ENCODE data around the gene SERTAD3. TPM values are rescaled to one million over a fixed set of nuclear protein-coding genes. Genes with fewer than 3 reads are reported as not detected.

The SERTAD3 gene
- total RNA-seq, 1 donor from 2014 or later = 26.5 TPM

- Mint-ChIP-seq H3K4me3 (ENCODE audit: low read depth) (no peak overlapping the region), H3K36me3 (ENCODE audit: insufficient read depth) (no peaks in the 10 kb centered on the region), H3K27ac (no peak overlapping the region), H3K27me3 (peaks cover 5% of the 10 kb centered on the region), H3K9me3 (ENCODE audit: low read depth) (no peaks in the 10 kb centered on the region), H3K4me1 (ENCODE audit: low read depth) (peaks cover 6% of the 10 kb centered on the region)
- TF ChIP-seq CTCF (IDR thresholded peaks at IDR 0.05; ENCODE audit: unreplicated experiment) = no peak
- DNase-seq (ENCODE audit: low spot score, unreplicated experiment) = no peak
Measured at GRCh38 chr19:40418040-40418439, 26.1 kb downstream of the SERTAD3 start.

DNA sequence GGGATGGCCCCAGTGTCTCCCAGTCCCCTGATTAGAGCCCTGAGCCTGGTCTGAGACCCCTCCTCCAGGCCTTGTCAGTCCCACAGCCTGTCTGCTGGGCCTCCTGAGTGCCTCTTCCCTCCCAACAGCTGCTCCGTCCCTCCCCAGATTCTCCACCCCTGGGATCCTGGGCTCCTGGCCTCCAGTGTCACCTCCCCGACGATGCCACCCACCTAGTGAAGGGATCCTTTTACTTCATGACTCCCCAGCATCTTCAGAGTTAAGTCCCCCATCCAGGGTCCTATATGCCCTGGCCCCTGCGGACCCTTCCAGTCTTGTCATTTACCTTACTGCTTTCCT, 26.5 kb downstream of the SERTAD3 start:
- no peak for TF ChIP-seq CTCF (IDR thresholded peaks at IDR 0.05; ENCODE audit: unreplicated experiment)
- H3K36me3 Mint-ChIP-seq (ENCODE audit: insufficient read depth) = no peaks in the 10 kb centered on the region
- peaks cover 6% of the 10 kb centered on the region for H3K4me1 Mint-ChIP-seq (ENCODE audit: low read depth)
- no peak overlapping the region for H3K27ac Mint-ChIP-seq
- H3K9me3 Mint-ChIP-seq (ENCODE audit: low read depth) = no peaks in the 10 kb centered on the region
- no peak overlapping the region for H3K4me3 Mint-ChIP-seq (ENCODE audit: low read depth)
- H3K27me3 Mint-ChIP-seq = peaks cover 5% of the 10 kb centered on the region
- DNase-seq (ENCODE audit: low spot score, unreplicated experiment) = no peak

DNA sequence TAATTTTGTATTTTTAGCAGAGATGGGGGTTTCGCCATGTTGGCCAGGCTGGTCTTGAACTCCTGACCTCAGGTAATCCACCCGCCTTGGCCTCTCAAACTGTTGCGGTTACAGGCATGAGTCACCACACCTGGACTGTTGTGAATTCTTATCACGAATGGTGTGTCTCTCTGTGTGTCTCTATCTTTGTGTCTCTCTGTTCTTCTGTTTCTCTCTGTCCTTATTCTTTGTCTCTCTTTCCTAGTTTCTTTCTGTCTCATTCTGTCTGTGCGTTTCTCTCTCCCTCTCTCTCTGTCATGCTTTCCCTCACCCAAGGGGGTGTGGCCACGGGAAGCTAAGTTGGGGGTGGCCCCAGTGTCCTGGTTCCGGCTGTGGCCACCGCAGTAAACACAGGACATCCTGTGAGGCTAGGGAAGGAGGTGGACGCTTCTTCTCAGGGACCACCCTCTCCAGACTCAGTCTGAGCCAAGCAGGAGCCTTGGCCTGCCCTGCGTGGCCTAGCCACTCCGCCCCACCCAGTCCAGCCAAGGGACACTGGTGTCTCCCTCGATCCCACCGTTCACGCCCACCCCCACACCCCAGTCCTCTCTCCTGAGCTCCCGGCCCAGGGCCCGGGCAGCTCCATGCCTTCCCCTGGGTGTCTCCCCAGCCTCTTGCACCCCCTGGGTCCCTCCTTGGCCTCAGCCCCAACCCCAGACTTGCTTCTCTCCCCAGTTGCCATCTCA, 27.1 kb downstream of the SERTAD3 start:
- no peak for TF ChIP-seq CTCF (IDR thresholded peaks at IDR 0.05; ENCODE audit: unreplicated experiment)
- Mint-ChIP-seq H3K36me3 (ENCODE audit: insufficient read depth) (no peaks in the 10 kb centered on the region), H3K9me3 (ENCODE audit: low read depth) (no peaks in the 10 kb centered on the region), H3K4me3 (ENCODE audit: low read depth) (no peak overlapping the region), H3K27me3 (peaks cover 5% of the 10 kb centered on the region), H3K27ac (no peak overlapping the region), H3K4me1 (ENCODE audit: low read depth) (peaks cover 6% of the 10 kb centered on the region)
- DNase-seq (ENCODE audit: low spot score, unreplicated experiment) = no peak

GRCh38 chr19:40415768-40416167, 28.4 kb downstream of the SERTAD3 start:
- Mint-ChIP-seq H3K4me1 (ENCODE audit: low read depth) (peaks cover 2% of the 10 kb centered on the region), H3K4me3 (ENCODE audit: low read depth) (no peak overlapping the region), H3K36me3 (ENCODE audit: insufficient read depth) (no peaks in the 10 kb centered on the region), H3K27ac (no peak overlapping the region), H3K27me3 (peaks cover 8% of the 10 kb centered on the region), H3K9me3 (ENCODE audit: low read depth) (no peaks in the 10 kb centered on the region)
- no peak for DNase-seq (ENCODE audit: low spot score, unreplicated experiment)
- no peak for TF ChIP-seq CTCF (IDR thresholded peaks at IDR 0.05; ENCODE audit: unreplicated experiment)

- no peak overlapping the region for H3K27ac Mint-ChIP-seq
- DNase-seq (ENCODE audit: low spot score, unreplicated experiment) = no peak
- no peaks in the 10 kb centered on the region for H3K9me3 Mint-ChIP-seq (ENCODE audit: low read depth)
- TF ChIP-seq CTCF (IDR thresholded peaks at IDR 0.05; ENCODE audit: unreplicated experiment) = no peak
- peaks cover 2% of the 10 kb centered on the region for H3K4me1 Mint-ChIP-seq (ENCODE audit: low read depth)
- no peak overlapping the region for H3K4me3 Mint-ChIP-seq (ENCODE audit: low read depth)
- H3K36me3 Mint-ChIP-seq (ENCODE audit: insufficient read depth) = no peaks in the 10 kb centered on the region
- H3K27me3 Mint-ChIP-seq = peaks cover 8% of the 10 kb centered on the region
Measured at GRCh38 chr19:40414542-40415535, 29.3 kb downstream of the SERTAD3 start.

All from progenitor cell of endocrine pancreas (in vitro differentiated cells).